Measurements from ENCODE around the gene PDE11A.

Gene PDE11A

GRCh38 chr2:177921726-177922125 lies 150.9 kb downstream of the PDE11A start:
- DNase-seq = no peak

DNA sequence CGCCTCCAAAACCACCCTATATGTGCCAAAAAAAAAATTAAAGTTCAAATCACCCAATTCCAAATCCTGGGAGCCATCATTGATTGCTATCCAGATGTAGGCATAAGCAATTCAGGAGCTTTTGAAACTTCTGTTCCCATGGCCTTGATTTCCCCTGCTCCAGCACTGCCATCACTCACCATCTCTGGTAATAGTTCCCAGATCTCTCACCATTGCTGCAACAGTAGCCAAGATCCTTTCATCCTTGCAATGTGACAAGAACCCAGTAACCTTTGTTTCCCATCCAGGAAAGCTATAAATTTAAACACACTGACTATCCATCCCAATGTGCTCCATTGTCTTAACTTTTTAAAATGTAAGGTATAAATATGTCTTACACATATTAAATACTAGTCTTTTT lies 155.4 kb downstream of the PDE11A start:
- no peak for DNase-seq

- DNase-seq = no peak
Observed at GRCh38 chr2:177916342-177916741, 156.2 kb downstream of the PDE11A start.

GRCh38 chr2:177914247-177914646 lies 158.3 kb downstream of the PDE11A start:
- no peak for DNase-seq

- no peak for DNase-seq
Observed at GRCh38 chr2:177909962-177910361, 162.6 kb downstream of the PDE11A start.

- DNase-seq = no peak
Observed at GRCh38 chr2:177908824-177909223, 163.8 kb downstream of the PDE11A start.

DNA sequence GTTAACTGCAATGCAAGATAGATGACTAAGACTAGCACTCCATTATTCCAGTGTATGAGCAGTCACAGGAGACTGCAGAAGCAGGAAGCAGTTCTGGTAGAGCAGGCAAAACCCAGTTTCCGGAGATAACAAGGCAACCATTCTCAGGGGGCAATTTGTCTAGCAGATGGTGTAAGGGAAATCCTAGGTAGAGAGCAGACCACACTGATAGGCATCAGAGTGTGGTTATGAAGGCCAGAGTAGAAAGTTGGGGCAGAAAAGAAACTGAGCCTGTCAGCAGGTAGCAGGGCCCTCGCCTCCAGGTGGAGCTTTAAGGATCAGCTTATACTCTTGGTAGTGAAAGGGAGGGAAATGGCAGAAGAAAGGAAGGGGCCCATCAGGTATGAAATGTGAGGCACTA lies 164.4 kb downstream of the PDE11A start:
- no peak for DNase-seq

DNA sequence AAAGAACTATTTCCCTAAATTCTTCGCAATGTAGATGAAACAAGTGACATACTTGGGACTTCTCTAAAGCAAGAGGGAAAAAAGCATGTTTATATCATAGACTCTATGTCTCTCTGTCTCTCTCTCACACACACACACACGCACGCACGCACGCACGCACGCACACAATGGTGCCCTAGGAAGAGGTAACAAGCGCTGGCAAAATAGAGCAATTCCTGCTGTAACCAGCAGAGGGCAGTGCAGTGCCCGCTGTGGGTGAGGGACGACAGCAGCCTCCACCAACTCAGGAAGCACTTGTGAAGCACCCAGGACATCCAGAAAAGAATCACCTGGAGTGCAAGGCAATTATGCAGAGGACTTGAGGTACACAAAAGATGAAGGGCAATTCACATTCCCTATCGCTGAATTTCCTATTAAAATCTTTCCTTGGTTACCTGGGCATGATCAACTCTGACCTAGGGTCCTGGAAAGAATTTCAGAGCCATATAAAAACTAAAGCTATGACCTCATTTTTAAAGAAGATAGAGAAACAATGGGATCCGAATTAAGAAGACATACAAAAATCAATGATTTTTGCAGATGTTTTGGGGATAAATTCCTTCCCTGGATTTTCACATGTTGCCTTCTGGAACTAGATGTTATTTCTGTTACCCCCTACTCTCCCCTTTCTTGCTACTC lies 166.4 kb downstream of the PDE11A start:
- no peak for DNase-seq

GRCh38 chr2:177905640-177906039 lies 166.9 kb downstream of the PDE11A start:
- DNase-seq = no peak

DNA sequence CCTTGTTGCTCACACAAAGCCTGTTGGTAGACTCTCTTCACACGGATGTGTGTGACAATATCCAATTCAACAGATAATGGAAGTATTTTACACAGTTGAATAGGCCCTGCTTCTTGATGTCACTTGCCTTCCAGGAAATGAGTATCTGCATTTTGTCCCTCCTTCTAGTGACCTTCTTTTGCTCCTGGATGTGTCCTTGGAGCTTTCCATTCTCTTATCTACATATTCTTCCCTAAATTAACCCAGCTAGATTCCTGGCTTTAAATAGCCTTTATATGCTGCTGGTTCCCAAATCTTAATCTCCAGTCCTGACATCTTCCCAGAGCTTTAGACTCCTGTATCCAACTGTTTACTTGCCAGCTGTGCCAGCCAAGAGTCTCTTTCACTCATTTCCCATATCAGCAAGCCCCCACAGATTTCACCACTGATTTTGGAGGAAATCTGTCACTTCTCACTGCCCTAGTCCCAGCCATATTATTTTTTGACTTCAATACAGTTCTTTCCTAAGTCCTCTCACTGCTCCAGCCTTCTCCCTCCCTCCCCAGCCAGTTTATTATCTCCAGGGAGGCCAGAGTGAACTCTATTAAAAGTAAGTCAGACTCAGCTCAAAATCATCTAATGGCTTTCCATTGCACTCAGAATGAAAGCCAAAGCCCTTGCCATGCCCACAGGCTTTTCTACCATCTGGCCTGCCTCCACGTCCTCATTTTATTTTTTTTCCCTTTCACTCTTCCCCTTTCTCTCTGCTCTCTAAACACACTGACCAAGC lies 170.0 kb downstream of the PDE11A start:
- DNase-seq = no peak

DNA sequence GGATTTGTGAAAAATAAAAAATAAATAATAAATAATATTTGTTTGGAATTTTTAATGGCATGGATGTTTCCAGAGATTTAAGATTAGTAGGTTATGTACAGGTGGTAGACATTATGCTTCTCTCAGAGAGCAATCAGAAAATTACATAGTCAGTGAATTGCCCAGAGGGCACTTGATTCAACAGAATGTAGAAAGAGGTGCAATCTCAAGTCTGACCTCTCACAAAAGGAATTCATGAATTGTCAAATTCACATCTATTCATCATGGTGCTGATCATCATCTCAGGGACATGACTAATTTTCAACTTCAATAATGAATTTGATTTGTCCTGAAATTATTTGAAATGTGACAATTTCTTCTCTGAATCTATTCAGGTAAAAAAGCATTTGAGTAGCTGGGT lies 172.5 kb downstream of the PDE11A start:
- no peak for DNase-seq

GRCh38 chr2:177897278-177897677 lies 175.3 kb downstream of the PDE11A start:
- DNase-seq = no peak

- no peak for DNase-seq
Observed at GRCh38 chr2:177896587-177896986, 176.0 kb downstream of the PDE11A start.

DNA sequence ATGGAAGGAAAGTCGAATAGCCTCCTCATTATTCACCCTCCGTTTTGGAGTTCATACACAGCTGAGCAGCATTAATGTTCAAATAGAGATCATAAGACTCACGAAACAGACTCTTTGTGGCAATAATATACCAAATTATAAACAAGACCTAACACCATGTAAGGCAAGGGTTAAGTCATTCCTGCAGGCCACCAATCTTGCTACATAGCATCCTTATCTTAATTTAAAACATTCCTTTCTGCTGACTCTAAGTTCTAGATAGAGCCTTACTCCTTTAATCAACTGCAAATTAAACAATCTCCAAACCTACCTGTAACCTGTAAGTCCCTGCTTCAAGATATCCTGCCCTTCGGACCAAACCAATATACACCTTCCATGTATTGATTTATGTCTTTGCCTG lies 178.0 kb downstream of the PDE11A start:
- no peak for DNase-seq

DNA sequence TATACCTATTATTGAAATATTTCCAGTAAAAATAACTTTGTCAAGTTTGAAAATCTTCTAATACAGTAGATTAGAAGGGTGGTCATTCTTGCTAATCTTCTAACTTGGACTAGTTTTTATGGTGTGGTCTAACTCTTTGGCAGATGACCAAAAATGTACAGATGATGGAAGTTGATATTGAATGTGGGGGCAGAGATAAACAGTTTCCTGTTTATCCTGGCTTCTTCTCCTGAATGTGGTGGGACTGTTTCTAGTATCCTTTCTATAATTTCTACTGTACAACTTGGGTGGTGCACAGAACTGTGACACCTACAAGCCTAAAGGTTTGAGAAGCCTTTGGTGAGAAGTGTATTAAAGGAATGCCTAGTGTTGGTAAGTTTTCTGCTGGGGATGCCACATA lies 178.7 kb downstream of the PDE11A start:
- DNase-seq = no peak

- DNase-seq = no peak
Observed at GRCh38 chr2:177891533-177891932, 181.0 kb downstream of the PDE11A start.

GRCh38 chr2:177889818-177890460 lies 182.6 kb downstream of the PDE11A start:
- no peak for DNase-seq

GRCh38 chr2:177888581-177888980 lies 184.0 kb downstream of the PDE11A start:
- DNase-seq = no peak

- no peak for DNase-seq
Observed at GRCh38 chr2:177887722-177888121, 184.9 kb downstream of the PDE11A start.

DNA sequence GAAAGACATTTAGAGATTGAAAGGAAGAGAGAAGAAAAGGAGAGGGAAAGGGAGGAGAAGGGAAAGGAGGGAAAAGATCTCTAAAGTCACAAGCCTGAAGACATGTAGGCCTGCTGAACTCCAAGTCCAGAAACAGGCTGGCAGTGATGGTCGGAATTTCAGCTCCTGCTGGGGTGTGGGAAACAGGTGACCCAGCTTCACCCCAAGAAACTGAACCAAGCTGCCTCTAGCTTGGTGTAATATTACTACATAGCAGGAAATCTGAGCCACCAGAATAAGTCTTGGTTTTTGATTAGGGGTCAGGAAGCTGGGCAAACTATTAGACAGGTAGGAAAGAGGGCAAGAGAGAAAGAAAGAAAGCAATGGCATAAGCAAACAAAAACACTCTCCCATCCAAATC lies 185.8 kb downstream of the PDE11A start:
- DNase-seq = no peak

DNA sequence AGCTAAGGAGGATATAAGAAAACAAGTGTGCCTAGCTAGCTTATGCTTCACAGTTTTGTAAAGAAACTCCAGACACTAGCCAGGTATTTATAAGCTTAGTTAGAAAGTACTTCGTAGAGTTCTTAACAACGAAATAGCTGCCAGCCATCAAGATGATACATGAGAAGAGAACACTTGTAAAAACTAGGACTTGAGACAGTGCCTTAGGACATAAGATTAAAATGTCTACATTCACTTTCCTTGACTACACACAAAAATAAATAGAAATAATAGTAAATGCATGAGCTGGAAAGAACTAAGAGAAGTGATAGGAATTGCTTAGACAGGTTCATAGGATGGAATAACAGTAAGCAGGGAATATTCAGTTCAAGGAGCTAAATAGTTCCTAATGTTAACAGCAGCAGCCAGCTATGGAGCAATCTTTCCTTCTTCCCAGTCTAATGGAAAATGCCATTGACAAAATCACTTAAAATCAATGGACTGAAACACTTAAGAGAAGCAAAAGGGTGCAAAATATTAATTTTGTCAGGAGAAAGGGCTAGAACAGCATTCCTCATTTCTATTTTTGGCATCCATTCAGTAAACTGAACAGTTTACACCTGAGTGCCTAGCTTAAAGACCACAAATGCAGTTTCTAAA lies 186.6 kb downstream of the PDE11A start:
- DNase-seq = no peak

DNA sequence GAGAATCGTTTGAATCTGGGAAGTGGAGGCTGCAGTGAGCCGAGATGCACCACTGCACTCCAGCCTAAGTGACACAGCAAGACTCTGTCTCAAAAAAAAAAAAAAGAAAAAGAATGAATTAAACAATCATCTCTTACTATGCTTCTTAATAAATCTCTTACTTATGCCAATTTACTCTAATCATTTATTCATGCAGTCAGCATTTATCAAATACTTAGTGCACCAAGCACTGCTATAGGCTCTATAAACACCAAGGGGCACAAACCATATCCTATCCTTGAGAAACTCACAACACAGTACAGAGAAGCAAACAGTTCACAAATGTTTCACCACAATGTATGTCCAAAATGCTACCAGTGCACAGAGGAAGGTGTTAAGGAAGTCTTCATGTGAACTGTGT lies 189.4 kb downstream of the PDE11A start:
- DNase-seq = no peak

DNA sequence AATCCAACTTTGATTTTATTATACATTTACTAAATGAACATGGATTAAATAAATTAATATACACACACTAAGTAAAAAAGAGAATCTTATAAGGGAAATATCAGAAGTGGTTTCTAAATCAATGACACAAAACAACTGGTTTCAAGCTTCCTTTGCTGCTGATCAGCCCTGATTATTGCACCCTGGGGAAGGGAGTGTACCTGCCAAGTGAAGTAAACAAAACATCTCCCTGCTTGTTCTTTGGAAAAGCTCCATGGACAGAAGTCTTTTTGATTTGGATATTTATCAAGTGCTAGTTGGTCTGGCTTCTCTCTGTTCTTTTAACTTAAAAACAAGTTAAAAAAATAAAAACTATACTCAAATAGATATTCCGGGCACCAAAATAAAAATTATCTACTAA lies 190.1 kb downstream of the PDE11A start:
- DNase-seq = no peak

DNA sequence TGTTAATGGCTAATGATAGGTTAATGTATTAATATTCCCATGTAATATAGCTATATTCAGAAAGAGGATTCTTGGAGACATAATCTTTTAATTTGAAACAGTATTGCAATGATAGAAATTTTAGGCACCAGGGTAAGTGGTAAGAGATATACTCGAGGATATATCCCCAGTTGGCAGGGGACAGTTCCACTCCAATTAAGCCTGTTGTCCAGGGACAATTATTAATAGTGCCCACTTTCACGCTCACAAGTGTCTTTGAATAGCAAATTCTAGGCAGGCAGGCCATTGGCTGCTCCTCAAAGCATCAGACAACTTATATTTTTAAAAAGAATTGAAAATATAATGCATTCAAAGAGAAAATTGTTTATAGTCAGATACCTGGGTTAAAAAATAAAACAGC lies 190.7 kb downstream of the PDE11A start:
- no peak for DNase-seq

Data from DMS79 treated with DMSO at 0.1 percent for 48 hours (cell line).